Measurements from ENCODE around the gene TMEFF1.
"Not testable (repeated sequence)": the region's sequence is repeated elsewhere in the genome, so short reads cannot be mapped to it uniquely, and the experiment has no call there.

The TMEFF1 gene

GRCh38 chr9:100472788-100473275 is at the start of gene TMEFF1:
Gene TMEFF1, plus strand, starts transcription at chr9:100473149. Its CDS starts 396 bp downstream, at chr9:100473545.
- H3K4me3 ChIP-seq (ENCODE audit: low read length): peak within 1 kb of the TSS; percentile 58
- no peak for TF ChIP-seq ZNF274 (IDR thresholded peaks at IDR 0.05; ENCODE audit: low read depth, low read length)

GRCh38 chr9:100425758-100426157 is 47.2 kb upstream of the TMEFF1 start:
- no peak for TF ChIP-seq ZNF274 (IDR thresholded peaks at IDR 0.05; ENCODE audit: low read depth, low read length)

GRCh38 chr9:100426189-100426529 is 46.8 kb upstream of the TMEFF1 start:
- peak overlapping the region; percentile 66 for H3K4me3 ChIP-seq (ENCODE audit: low read length)
- TF ChIP-seq ZNF274 (IDR thresholded peaks at IDR 0.05; ENCODE audit: low read depth, low read length): no peak

More at GRCh38 chr9:100425758-100426157, 47.2 kb upstream of the TMEFF1 start:
- H3K4me3 ChIP-seq (ENCODE audit: low read length): no peak overlapping the region

- H3K4me3 ChIP-seq (ENCODE audit: low read length): peak within 1 kb of the TSS; percentile 76
These were observed 46.2 kb upstream of the TMEFF1 start, which contains the start of gene MSANTD3 for GRCh38 chr9:100426530-100427365. Gene MSANTD3, plus strand, starts transcription at chr9:100427143. Its CDS starts 14,796 bp downstream, at chr9:100441939.

GRCh38 chr9:100427366-100428263 is 45.3 kb upstream of the TMEFF1 start:
- no peak for TF ChIP-seq ZNF274 (IDR thresholded peaks at IDR 0.05; ENCODE audit: low read depth, low read length)
- peak overlapping the region; percentile 76 for H3K4me3 ChIP-seq (ENCODE audit: low read length)

More at GRCh38 chr9:100426530-100427365, 46.2 kb upstream of the TMEFF1 start, which contains the start of gene MSANTD3:
- no peak for TF ChIP-seq ZNF274 (IDR thresholded peaks at IDR 0.05; ENCODE audit: low read depth, low read length)

- TF ChIP-seq ZNF274 (IDR thresholded peaks at IDR 0.05; ENCODE audit: low read depth, low read length): no peak
These were observed 43.9 kb upstream of the TMEFF1 start for GRCh38 chr9:100428871-100429654.

GRCh38 chr9:100430286-100430940 is 42.5 kb upstream of the TMEFF1 start:
- no peak for TF ChIP-seq ZNF274 (IDR thresholded peaks at IDR 0.05; ENCODE audit: low read depth, low read length)
- H3K4me3 ChIP-seq (ENCODE audit: low read length): no peak overlapping the region

More at GRCh38 chr9:100428871-100429654, 43.9 kb upstream of the TMEFF1 start:
- H3K4me3 ChIP-seq (ENCODE audit: low read length): no peak overlapping the region

- no peak for TF ChIP-seq ZNF274 (IDR thresholded peaks at IDR 0.05; ENCODE audit: low read depth, low read length)
These were observed 41.1 kb upstream of the TMEFF1 start for GRCh38 chr9:100431886-100432285.

GRCh38 chr9:100432736-100433135 is 40.2 kb upstream of the TMEFF1 start:
- no peak for TF ChIP-seq ZNF274 (IDR thresholded peaks at IDR 0.05; ENCODE audit: low read depth, low read length)
- no peak overlapping the region for H3K4me3 ChIP-seq (ENCODE audit: low read length)

More at GRCh38 chr9:100431886-100432285, 41.1 kb upstream of the TMEFF1 start:
- H3K4me3 ChIP-seq (ENCODE audit: low read length): no peak overlapping the region

GRCh38 chr9:100436571-100436970 is 36.4 kb upstream of the TMEFF1 start:
- no peak for TF ChIP-seq ZNF274 (IDR thresholded peaks at IDR 0.05; ENCODE audit: low read depth, low read length)
- H3K4me3 ChIP-seq (ENCODE audit: low read length): no peak overlapping the region

- no peak overlapping the region for H3K4me3 ChIP-seq (ENCODE audit: low read length)
- TF ChIP-seq ZNF274 (IDR thresholded peaks at IDR 0.05; ENCODE audit: low read depth, low read length): no peak
These were observed 34.8 kb upstream of the TMEFF1 start for GRCh38 chr9:100437860-100438805.

- no peak overlapping the region for H3K4me3 ChIP-seq (ENCODE audit: low read length)
- no peak for TF ChIP-seq ZNF274 (IDR thresholded peaks at IDR 0.05; ENCODE audit: low read depth, low read length)
These were observed 32.9 kb upstream of the TMEFF1 start for GRCh38 chr9:100440071-100440470.

- H3K4me3 ChIP-seq (ENCODE audit: low read length): not testable (repeated sequence)
These were observed 32.5 kb upstream of the TMEFF1 start for GRCh38 chr9:100440487-100440886.
